Tibial nerve (tissue), 4 donors: ENCODE data around the gene OSBPL9. TPM values are rescaled to one million over a fixed set of nuclear protein-coding genes. Genes with fewer than 3 reads are reported as not detected.

Experiments
- DNase-seq, 2 donors: peaks; one replicate each; pipeline ENCODE4 v3.0.0-alpha.2; 2019; ENCODE audit warnings: low spot score in 2 of 2
- H3K27ac ChIP-seq, 4 donors: fragments of 200-600 bp; sonication (generic) in 3 of 4; one replicate each; pipeline ENCODE4 v1.5.1; 2017 to 2019; ENCODE audit warnings: mild to moderate bottlenecking in 1 of 4
- H3K27me3 ChIP-seq, 2 donors: fragments of 200-600 bp; sonication (generic) in 1 of 2; one replicate each; pipeline versions ENCODE4 v1.5.1 to v1.6.0; 2017 to 2019
- H3K36me3 ChIP-seq, 3 donors: fragments of 200-600 bp; sonication (generic); one replicate each; pipeline ENCODE4 v1.5.1; 2018 to 2019
- H3K4me1 ChIP-seq, 4 donors: fragments of 200-600 bp; sonication (generic) in 3 of 4; one replicate each; pipeline ENCODE4 v1.5.1; 2017 to 2019
- H3K4me3 ChIP-seq, 4 donors: fragments of 200-600 bp; sonication (generic) in 3 of 4; one replicate each; pipeline ENCODE4 v1.5.1; 2017 to 2019; ENCODE audit warnings: mild to moderate bottlenecking in 1 of 4, moderate library complexity in 1 of 4
- H3K9me3 ChIP-seq, 4 donors: fragments of 200-600 bp; sonication (generic) in 3 of 4; one replicate each; pipeline ENCODE4 v1.5.1; 2017 to 2019
- EP300 ChIP-seq, 2 donors: sonication (generic); formaldehyde crosslinking; IDR thresholded peaks; one replicate each; pipeline ENCODE4 v1.6.1; 2017; ENCODE audit warnings: antibody characterized with exemption in 2 of 2, mild to moderate bottlenecking in 1 of 2
- POLR2A ChIP-seq, 2 donors: fragments of 450-650 bp; IDR thresholded peaks; one replicate each; pipeline ENCODE4 v1.6.1; 2017; ENCODE audit warnings: antibody characterized with exemption in 2 of 2, mild to moderate bottlenecking in 2 of 2, moderate library complexity in 2 of 2
- WGBS, 2 donors: methylation state at CpG; one replicate each; pipeline ENCODE4 v1.1.5; 2018; 5-methylcytosine and 5-hydroxymethylcytosine counted together
- total RNA-seq, 4 donors: library from RNA; depleted of rRNA; stranded (reverse); fragments of >200 nt; gene quantifications; one replicate each; pipeline ENCODE4 v1.1.0, GENCODE V29; 2016
- TF ChIP-seq, protein P1 (sequence below), 5 experiments: fragments of 200-600 bp in 3 of 5; fragments of 450-650 bp in 2 of 5; sonication (generic) in 3 of 5; IDR thresholded peaks; one replicate each; pipeline ENCODE4 v1.5.1; 2016 to 2019; ENCODE audit warnings: antibody characterized with exemption in 5 of 5, mild to moderate bottlenecking in 3 of 5, moderate library complexity in 2 of 5

The OSBPL9 gene
- total RNA-seq, 4 donors from 2014 or later, result 86.1 to 132 (median 96.9) TPM

DNA sequence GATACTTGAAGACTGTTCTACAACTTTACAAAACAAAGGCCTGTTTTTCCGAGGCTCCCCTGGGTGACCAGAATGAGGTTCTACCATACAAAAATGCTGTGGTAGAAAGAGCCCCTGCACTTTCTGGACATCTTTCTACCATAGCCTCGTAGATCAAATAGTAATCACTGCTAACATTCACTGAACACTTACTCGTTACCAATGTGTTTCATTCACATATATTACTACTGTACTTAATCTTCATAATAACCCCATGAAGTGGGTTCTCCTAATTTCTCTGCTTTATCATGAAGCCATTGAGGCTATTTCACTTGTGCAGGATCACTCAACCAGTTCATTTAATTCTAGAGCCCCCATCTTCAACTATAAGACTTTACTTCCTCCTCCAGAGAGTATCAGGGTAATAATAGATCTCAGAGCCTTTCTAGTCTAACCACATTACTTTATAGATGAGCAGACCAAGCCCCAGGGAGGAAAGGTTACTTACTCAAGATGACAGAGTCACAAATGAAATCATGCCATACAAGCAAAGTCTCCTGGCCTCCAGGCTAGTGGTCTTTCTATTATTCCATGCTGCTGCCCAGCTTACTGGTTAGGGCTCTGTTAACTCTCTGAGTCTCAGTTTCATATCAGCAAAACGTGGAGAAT lies 46.7 kb upstream of the OSBPL9 start:
- WGBS, 2 donors, result 85 to 88% methylated on average over 4 of the region's 4 CpGs
- no peak for DNase-seq
- Histone ChIP-seq H3K27ac (peak overlapping the region in 1 of 4 donors; percentile 32), H3K4me3 (no peak overlapping the region), H3K27me3 (no peaks in the 10 kb centered on the region), H3K4me1 (peaks cover 0 to 31% (median 26%) of the 10 kb centered on the region in 4 donors), H3K9me3 (no peaks in the 10 kb centered on the region), H3K36me3 (no peaks in the 10 kb centered on the region)
- TF ChIP-seq, protein P1, sequence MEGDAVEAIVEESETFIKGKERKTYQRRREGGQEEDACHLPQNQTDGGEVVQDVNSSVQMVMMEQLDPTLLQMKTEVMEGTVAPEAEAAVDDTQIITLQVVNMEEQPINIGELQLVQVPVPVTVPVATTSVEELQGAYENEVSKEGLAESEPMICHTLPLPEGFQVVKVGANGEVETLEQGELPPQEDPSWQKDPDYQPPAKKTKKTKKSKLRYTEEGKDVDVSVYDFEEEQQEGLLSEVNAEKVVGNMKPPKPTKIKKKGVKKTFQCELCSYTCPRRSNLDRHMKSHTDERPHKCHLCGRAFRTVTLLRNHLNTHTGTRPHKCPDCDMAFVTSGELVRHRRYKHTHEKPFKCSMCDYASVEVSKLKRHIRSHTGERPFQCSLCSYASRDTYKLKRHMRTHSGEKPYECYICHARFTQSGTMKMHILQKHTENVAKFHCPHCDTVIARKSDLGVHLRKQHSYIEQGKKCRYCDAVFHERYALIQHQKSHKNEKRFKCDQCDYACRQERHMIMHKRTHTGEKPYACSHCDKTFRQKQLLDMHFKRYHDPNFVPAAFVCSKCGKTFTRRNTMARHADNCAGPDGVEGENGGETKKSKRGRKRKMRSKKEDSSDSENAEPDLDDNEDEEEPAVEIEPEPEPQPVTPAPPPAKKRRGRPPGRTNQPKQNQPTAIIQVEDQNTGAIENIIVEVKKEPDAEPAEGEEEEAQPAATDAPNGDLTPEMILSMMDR (IDR thresholded peaks at IDR 0.05), result no peak
- TF ChIP-seq POLR2A (IDR thresholded peaks at IDR 0.05) (no peak), EP300 (IDR thresholded peaks at IDR 0.05) (no peak)

DNA sequence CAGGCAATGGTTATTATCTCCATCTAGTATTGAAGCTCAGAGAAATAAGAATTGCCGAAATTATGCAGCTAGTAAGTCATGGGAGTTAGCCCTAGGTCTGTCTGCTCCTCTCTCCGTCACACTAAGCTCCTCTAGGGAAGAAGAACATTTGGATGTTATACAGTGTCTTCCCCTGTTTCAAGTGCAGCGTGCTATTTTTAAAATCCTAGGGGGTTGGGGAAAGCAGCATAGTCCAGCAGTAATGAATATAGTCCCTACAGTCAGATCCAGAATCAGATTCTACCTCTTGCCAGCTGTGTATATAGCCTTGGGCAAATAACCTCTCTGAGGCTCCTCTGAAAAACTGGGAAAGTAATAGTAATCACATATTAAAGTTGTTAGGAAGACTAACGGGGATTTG lies 44.5 kb upstream of the OSBPL9 start:
- no peak for DNase-seq
- H3K27ac ChIP-seq, result no peak overlapping the region
- no peak overlapping the region for H3K4me3 ChIP-seq
- TF ChIP-seq, protein P1 (IDR thresholded peaks at IDR 0.05), result no peak
- no peak for TF ChIP-seq EP300 (IDR thresholded peaks at IDR 0.05)
- H3K4me1 ChIP-seq, result peaks cover 0 to 43% (median 27%) of the 10 kb centered on the region in 4 donors
- H3K27me3 ChIP-seq, result no peaks in the 10 kb centered on the region
- 72 to 79% methylated on average over 4 of the region's 4 CpGs for WGBS, 2 donors
- H3K36me3 ChIP-seq, result no peaks in the 10 kb centered on the region
- H3K9me3 ChIP-seq, result no peaks in the 10 kb centered on the region

DNA sequence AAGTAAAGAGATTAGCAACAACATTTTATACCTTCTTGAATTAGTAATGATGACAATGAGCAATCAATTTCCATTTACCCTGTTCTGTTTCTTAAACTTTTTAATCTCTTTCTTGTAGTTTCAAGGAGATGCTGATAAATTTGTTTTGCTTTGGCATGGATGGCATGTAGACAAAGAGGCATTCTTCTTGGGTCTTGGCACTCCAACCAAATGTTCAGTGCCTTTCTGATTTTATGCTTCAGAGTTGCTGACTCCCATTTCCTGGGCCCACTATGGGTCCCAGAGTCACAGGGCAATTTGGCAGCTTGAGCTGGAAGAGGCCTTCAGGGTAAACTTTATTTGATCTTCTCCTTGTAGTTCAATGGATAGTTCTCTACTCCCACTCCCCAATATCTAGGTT lies 42.1 kb upstream of the OSBPL9 start:
- no peaks in the 10 kb centered on the region for H3K27me3 ChIP-seq
- peaks cover 0 to 19% (median 9%) of the 10 kb centered on the region in 4 donors for H3K4me1 ChIP-seq
- H3K4me3 ChIP-seq, result no peak overlapping the region
- H3K27ac ChIP-seq, result peak overlapping the region in 3 of 4 donors; percentile 2 to 82 (median 69)
- no peaks in the 10 kb centered on the region for H3K36me3 ChIP-seq
- H3K9me3 ChIP-seq, result no peaks in the 10 kb centered on the region
- DNase-seq, result no peak
- TF ChIP-seq EP300 (IDR thresholded peaks at IDR 0.05), result peak in 1 of 2 donors; percentile 12
- no peak for TF ChIP-seq POLR2A (IDR thresholded peaks at IDR 0.05)

DNA sequence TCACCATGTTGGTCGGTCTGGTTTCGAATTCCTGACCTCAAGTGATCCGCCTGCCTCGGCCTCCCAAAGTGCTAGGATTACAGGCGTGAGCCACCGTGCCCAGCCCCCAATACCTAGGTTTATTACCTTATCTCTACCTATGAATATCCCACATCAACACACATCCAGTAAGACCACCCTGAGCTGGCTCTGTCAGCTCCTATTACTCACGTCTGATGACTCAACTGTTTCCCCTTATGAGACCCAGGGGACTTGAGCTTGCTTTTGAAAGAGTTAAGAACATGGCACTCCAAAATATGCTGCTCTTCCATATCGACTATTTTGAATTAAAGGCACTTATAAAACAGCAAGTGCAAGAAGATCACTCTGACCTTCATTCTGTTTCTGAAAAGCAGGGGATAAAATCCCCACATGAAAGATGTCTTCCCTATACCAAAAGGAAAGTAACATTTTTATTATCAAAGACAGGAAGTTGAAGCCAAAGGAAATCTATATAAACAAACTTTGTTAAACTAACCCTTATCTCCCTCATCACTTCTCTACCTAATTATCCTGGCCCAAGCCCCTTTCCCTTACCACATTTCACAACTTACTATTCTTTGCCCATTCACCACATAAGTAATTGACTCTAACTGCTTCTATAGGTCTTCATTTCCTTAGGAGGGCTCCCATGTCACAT lies 41.3 kb upstream of the OSBPL9 start:
- H3K4me1 ChIP-seq, result peaks cover 0 to 14% (median 4%) of the 10 kb centered on the region in 4 donors
- H3K27ac ChIP-seq, result peak overlapping the region in 3 of 4 donors; percentile 2 to 82 (median 69)
- WGBS, 2 donors, result 82 to 83% methylated on average over 8 of the region's 8 CpGs
- H3K4me3 ChIP-seq, result no peak overlapping the region
- no peaks in the 10 kb centered on the region for H3K27me3 ChIP-seq
- DNase-seq, result no peak
- no peaks in the 10 kb centered on the region for H3K36me3 ChIP-seq
- TF ChIP-seq POLR2A (IDR thresholded peaks at IDR 0.05), result no peak
- no peak for TF ChIP-seq EP300 (IDR thresholded peaks at IDR 0.05)
- TF ChIP-seq, protein P1 (IDR thresholded peaks at IDR 0.05), result no peak
- no peaks in the 10 kb centered on the region for H3K9me3 ChIP-seq

DNA sequence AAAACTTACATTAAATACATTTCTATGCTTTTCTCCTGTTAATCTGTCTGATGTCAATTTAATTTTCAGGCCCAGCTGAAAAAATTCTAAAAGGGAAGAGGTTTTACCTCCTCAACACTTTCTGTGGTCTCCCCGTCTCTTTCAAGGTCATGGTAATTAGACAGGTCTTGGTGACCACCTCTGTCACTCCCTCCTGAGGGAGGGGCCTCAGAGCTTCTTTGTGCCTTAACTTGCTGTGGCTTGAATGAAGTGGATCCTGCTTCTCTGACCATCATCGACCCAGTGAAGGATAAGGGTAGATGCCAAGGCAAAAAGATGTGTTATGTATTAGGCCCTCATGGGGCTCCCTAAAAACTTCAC lies 40.8 kb upstream of the OSBPL9 start:
- peak overlapping the region in 2 of 4 donors; percentile 69 to 82 for H3K27ac ChIP-seq
- H3K4me3 ChIP-seq, result no peak overlapping the region
- H3K9me3 ChIP-seq, result no peaks in the 10 kb centered on the region
- no peaks in the 10 kb centered on the region for H3K36me3 ChIP-seq
- H3K27me3 ChIP-seq, result no peaks in the 10 kb centered on the region
- H3K4me1 ChIP-seq, result peaks cover 0 to 14% (median 3%) of the 10 kb centered on the region in 4 donors
- no peak for TF ChIP-seq POLR2A (IDR thresholded peaks at IDR 0.05)
- no peak for DNase-seq
- 92 to 100% methylated on average over 2 of the region's 2 CpGs for WGBS, 2 donors

DNA sequence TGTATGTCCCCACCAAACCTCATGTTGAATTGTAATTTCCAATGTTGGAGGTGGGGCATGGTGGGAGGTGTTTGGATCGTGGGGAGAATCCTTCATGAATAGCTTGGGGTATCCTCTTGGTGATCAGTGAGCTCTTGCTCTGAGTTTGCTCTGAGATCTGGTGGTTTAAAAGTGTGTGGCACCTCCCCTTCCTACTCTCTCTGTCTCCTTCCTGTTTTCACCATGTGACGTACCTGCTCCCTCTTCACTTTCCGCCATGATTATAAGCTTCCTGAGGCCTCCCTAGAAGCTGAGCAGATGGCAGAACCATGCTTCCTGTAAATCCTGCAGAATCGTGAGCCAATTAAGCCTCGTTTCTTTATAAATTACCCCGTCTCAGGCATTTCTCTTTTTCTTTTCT lies 40.0 kb upstream of the OSBPL9 start:
- H3K4me1 ChIP-seq, result peaks cover 0 to 14% (median 3%) of the 10 kb centered on the region in 4 donors
- H3K9me3 ChIP-seq, result no peaks in the 10 kb centered on the region
- no peak overlapping the region for H3K27ac ChIP-seq
- no peaks in the 10 kb centered on the region for H3K36me3 ChIP-seq
- 90 to 95% methylated on average over 6 of the region's 6 CpGs for WGBS, 2 donors
- no peaks in the 10 kb centered on the region for H3K27me3 ChIP-seq
- no peak for DNase-seq
- TF ChIP-seq EP300 (IDR thresholded peaks at IDR 0.05), result no peak
- TF ChIP-seq, protein P1 (IDR thresholded peaks at IDR 0.05), result no peak
- TF ChIP-seq POLR2A (IDR thresholded peaks at IDR 0.05), result no peak
- H3K4me3 ChIP-seq, result no peak overlapping the region
